Measurements from ENCODE around the gene DGKD.

Gene DGKD

GRCh38 chr2:233470839-233471238 lies 116.5 kb downstream of the DGKD start:
- no peak for DNase-seq (ENCODE audit: extremely low read depth in 1 of 2, low read depth in 1 of 2)

GRCh38 chr2:233471291-233472035 lies 117.2 kb downstream of the DGKD start:
- no peak for DNase-seq (ENCODE audit: extremely low read depth in 1 of 2, low read depth in 1 of 2)

- no peak for DNase-seq (ENCODE audit: extremely low read depth in 1 of 2, low read depth in 1 of 2)
Measured at GRCh38 chr2:233473386-233473791, 119.1 kb downstream of the DGKD start.

- no peak for DNase-seq (ENCODE audit: extremely low read depth in 1 of 2, low read depth in 1 of 2)
Measured at GRCh38 chr2:233473878-233474277, 119.6 kb downstream of the DGKD start.

- DNase-seq (ENCODE audit: extremely low read depth in 1 of 2, low read depth in 1 of 2), result no peak
Measured at GRCh38 chr2:233474308-233475160, 120.2 kb downstream of the DGKD start.

GRCh38 chr2:233476063-233476410 lies 121.7 kb downstream of the DGKD start:
- DNase-seq (ENCODE audit: extremely low read depth in 1 of 2, low read depth in 1 of 2), result no peak

GRCh38 chr2:233476651-233477547 lies 122.6 kb downstream of the DGKD start:
- DNase-seq (ENCODE audit: extremely low read depth in 1 of 2, low read depth in 1 of 2), result no peak

GRCh38 chr2:233477548-233478433 lies 123.5 kb downstream of the DGKD start:
- DNase-seq (ENCODE audit: extremely low read depth in 1 of 2, low read depth in 1 of 2), result no peak

- no peak for DNase-seq (ENCODE audit: extremely low read depth in 1 of 2, low read depth in 1 of 2)
Measured at GRCh38 chr2:233479616-233480489, 125.6 kb downstream of the DGKD start.

- DNase-seq (ENCODE audit: extremely low read depth in 1 of 2, low read depth in 1 of 2), result no peak
Measured at GRCh38 chr2:233480490-233481202, 126.4 kb downstream of the DGKD start.

GRCh38 chr2:233481368-233482142 lies 127.3 kb downstream of the DGKD start:
- DNase-seq (ENCODE audit: extremely low read depth in 1 of 2, low read depth in 1 of 2), result no peak

- DNase-seq (ENCODE audit: extremely low read depth in 1 of 2, low read depth in 1 of 2), result no peak
Measured at GRCh38 chr2:233482616-233483015, 128.3 kb downstream of the DGKD start.

GRCh38 chr2:233485726-233486125 lies 131.4 kb downstream of the DGKD start:
- DNase-seq (ENCODE audit: extremely low read depth in 1 of 2, low read depth in 1 of 2), result no peak

- DNase-seq (ENCODE audit: extremely low read depth in 1 of 2, low read depth in 1 of 2), result no peak
Measured at GRCh38 chr2:233486357-233486756, 132.1 kb downstream of the DGKD start.

- no peak for DNase-seq (ENCODE audit: extremely low read depth in 1 of 2, low read depth in 1 of 2)
Measured at GRCh38 chr2:233486778-233487552, 132.7 kb downstream of the DGKD start.

- no peak for DNase-seq (ENCODE audit: extremely low read depth in 1 of 2, low read depth in 1 of 2)
Measured at GRCh38 chr2:233487748-233488345, 133.6 kb downstream of the DGKD start.

GRCh38 chr2:233489143-233489542 lies 134.8 kb downstream of the DGKD start:
- DNase-seq (ENCODE audit: extremely low read depth in 1 of 2, low read depth in 1 of 2), result no peak
